PC-9 (cell line): Measurements from ENCODE around the gene EXOC2. TPM values are rescaled to one million over a fixed set of nuclear protein-coding genes. Genes with fewer than 3 reads are reported as not detected.

Experiments
- BruUV-seq: library from RNA; stranded (reverse); fragments of 400-500 nt; replicated peaks from 2 replicates; lab custom pipeline; 2021; lab: Mats Ljungman, UMichigan
- CTCF ChIA-PET: fragments of 300-600 bp; sonication (Branson Sonifier 250); formaldehyde crosslinking; loops from one replicate; lab custom pipeline; 2022; ENCODE audit warnings: antibody characterized with exemption; lab: Charles Lee
- POLR2A ChIA-PET: fragments of 300-600 bp; sonication (Branson Sonifier 250); formaldehyde crosslinking; loops from one replicate; lab custom pipeline; 2022; ENCODE audit warnings: antibody characterized with exemption; ENCODE audit not compliant: unreplicated experiment; lab: Charles Lee
- DNase-seq, 2 experiments: peaks; one replicate each; pipeline versions ENCODE4 v3.0.0 to v3.0.0-alpha.2; 2015 to 2022; ENCODE audit warnings: mixed read lengths in 1 of 2
- H2AFZ ChIP-seq: fragments of 200-600 bp; sonication (generic); 2 replicates; pipeline ENCODE4 v1.8.1; 2017; ENCODE audit warnings: antibody characterized with exemption
- H3F3A ChIP-seq: fragments of 200-600 bp; sonication (generic); 2 replicates; pipeline ENCODE4 v1.8.1; 2017; ENCODE audit warnings: antibody characterized with exemption, mild to moderate bottlenecking, low read depth; ENCODE audit not compliant: insufficient read depth
- H3K27ac ChIP-seq: fragments of 200-600 bp; sonication (generic); 2 replicates; pipeline ENCODE4 v1.6.1; 2016; ENCODE audit warnings: mixed run types
- H3K27me3 ChIP-seq: fragments of 200-600 bp; sonication (generic); 2 replicates; pipeline ENCODE4 v1.6.1; 2016; ENCODE audit warnings: low read depth, mixed run types; ENCODE audit not compliant: insufficient read depth
- H3K36me3 ChIP-seq: fragments of 200-600 bp; sonication (generic); 2 replicates; pipeline ENCODE4 v1.6.1; 2016; ENCODE audit warnings: low read depth, mixed run types
- H3K4me1 ChIP-seq: fragments of 200-600 bp; sonication (generic); replicated peaks from 2 replicates; pipeline ENCODE4 v1.6.1; 2016; ENCODE audit warnings: mixed run types; ENCODE audit not compliant: insufficient read depth
- H3K4me2 ChIP-seq: fragments of 200-600 bp; sonication (generic); 2 replicates; pipeline ENCODE4 v1.6.1; 2017; ENCODE audit warnings: mixed run types
- H3K4me3 ChIP-seq: fragments of 200-600 bp; sonication (generic); 2 replicates; pipeline ENCODE4 v1.6.1; 2016; ENCODE audit warnings: mixed run types
- H3K79me2 ChIP-seq: fragments of 200-600 bp; sonication (generic); 2 replicates; pipeline ENCODE4 v1.6.1; 2017; ENCODE audit warnings: low read depth, mixed run types
- H3K9me2 ChIP-seq: fragments of 200-600 bp; sonication (generic); 2 replicates; pipeline ENCODE4 v1.8.1; 2017; ENCODE audit warnings: mild to moderate bottlenecking; ENCODE audit not compliant: insufficient read depth
- H3K9me3 ChIP-seq: fragments of 200-600 bp; sonication (generic); 2 replicates; pipeline ENCODE4 v1.8.1; 2016; ENCODE audit warnings: low read depth; ENCODE audit not compliant: insufficient read depth
- H4K20me1 ChIP-seq: fragments of 200-600 bp; sonication (generic); 2 replicates; pipeline ENCODE4 v1.8.1; 2017; ENCODE audit not compliant: insufficient read depth
- EZH2 ChIP-seq: fragments of 200-600 bp; sonication (generic); IDR thresholded peaks from 2 replicates; pipeline ENCODE4 v1.8.0; 2017; ENCODE audit warnings: antibody characterized with exemption, low read depth
- intact Hi-C: fragments of 100-400 bp; cut with micrococcal nuclease; formaldehyde crosslinking; loops from one replicate; pipeline ENCODE4 v1.10.0; 2022; ENCODE audit not compliant: unreplicated experiment
- total RNA-seq: library from RNA; stranded (reverse); gene quantifications from 2 replicates; pipeline ENCODE4 v1.2.3, GENCODE V29; 2021
- TF ChIP-seq, protein P1 (sequence below): fragments of 200-600 bp; sonication (generic); conservative IDR thresholded peaks from 2 replicates; pipeline ENCODE4 v1.6.1; 2017; ENCODE audit warnings: mixed run types, antibody characterized with exemption, mild to moderate bottlenecking, moderate library complexity

The EXOC2 gene
- total RNA-seq, 1 experiment from 2014 or later: 28.2 TPM

- H3K4me3 ChIP-seq: no peak overlapping the region
- no peaks in the 10 kb centered on the region for H3F3A ChIP-seq
- no peak for DNase-seq
- H3K36me3 ChIP-seq: no peaks in the 10 kb centered on the region
- no peaks in the 10 kb centered on the region for H3K9me2 ChIP-seq
- H3K27me3 ChIP-seq: no peaks in the 10 kb centered on the region
- intact Hi-C loops: no loop called here
- H4K20me1 ChIP-seq: no peaks in the 10 kb centered on the region
- no peak for TF ChIP-seq EZH2
- TF ChIP-seq, protein P1, sequence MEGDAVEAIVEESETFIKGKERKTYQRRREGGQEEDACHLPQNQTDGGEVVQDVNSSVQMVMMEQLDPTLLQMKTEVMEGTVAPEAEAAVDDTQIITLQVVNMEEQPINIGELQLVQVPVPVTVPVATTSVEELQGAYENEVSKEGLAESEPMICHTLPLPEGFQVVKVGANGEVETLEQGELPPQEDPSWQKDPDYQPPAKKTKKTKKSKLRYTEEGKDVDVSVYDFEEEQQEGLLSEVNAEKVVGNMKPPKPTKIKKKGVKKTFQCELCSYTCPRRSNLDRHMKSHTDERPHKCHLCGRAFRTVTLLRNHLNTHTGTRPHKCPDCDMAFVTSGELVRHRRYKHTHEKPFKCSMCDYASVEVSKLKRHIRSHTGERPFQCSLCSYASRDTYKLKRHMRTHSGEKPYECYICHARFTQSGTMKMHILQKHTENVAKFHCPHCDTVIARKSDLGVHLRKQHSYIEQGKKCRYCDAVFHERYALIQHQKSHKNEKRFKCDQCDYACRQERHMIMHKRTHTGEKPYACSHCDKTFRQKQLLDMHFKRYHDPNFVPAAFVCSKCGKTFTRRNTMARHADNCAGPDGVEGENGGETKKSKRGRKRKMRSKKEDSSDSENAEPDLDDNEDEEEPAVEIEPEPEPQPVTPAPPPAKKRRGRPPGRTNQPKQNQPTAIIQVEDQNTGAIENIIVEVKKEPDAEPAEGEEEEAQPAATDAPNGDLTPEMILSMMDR: no peak
- no TSS peak for BruUV-seq
- H3K79me2 ChIP-seq: no peaks in the 10 kb centered on the region
- no peak overlapping the region for H3K4me2 ChIP-seq
- H3K4me1 ChIP-seq: no peaks in the 10 kb centered on the region
- no peak overlapping the region for H3K27ac ChIP-seq
- no peaks in the 10 kb centered on the region for H3K9me3 ChIP-seq
- no peak overlapping the region for H2AFZ ChIP-seq
- CTCF ChIA-PET: no interaction called here
- POLR2A ChIA-PET: no interaction called here
Measured at GRCh38 chr6:701700-702479, 9.0 kb upstream of the EXOC2 start.

DNA sequence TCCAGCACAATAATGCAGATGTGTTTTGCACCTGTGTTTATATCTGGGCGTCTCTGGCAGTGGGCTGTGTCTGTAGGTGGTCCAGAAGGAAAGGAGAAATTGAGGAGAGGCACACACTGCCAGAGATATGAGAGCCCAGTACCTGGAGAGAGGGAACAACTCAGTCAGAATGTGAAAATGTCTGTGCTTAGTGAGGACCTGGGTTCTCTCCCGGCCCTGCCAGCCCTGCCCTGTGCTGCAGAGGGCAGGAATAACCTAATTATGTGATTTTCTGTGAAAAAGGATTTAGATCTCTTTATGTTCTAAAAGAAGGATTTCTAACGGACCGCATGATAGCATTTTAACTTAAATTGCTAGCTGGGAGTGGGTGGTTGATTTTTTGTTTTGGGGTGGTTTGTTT, 8.3 kb upstream of the EXOC2 start:
- H4K20me1 ChIP-seq: no peaks in the 10 kb centered on the region
- no peak for DNase-seq
- no peak overlapping the region for H3K4me2 ChIP-seq
- no peaks in the 10 kb centered on the region for H3K4me1 ChIP-seq
- H3K27ac ChIP-seq: no peak overlapping the region
- H3K4me3 ChIP-seq: no peak overlapping the region
- H2AFZ ChIP-seq: no peak overlapping the region
- POLR2A ChIA-PET: no interaction called here
- no peaks in the 10 kb centered on the region for H3K27me3 ChIP-seq
- intact Hi-C loops: no loop called here
- CTCF ChIA-PET: no interaction called here
- no peaks in the 10 kb centered on the region for H3F3A ChIP-seq
- no peaks in the 10 kb centered on the region for H3K9me2 ChIP-seq
- BruUV-seq: no TSS peak
- no peaks in the 10 kb centered on the region for H3K9me3 ChIP-seq
- H3K36me3 ChIP-seq: no peaks in the 10 kb centered on the region
- H3K79me2 ChIP-seq: no peaks in the 10 kb centered on the region
- TF ChIP-seq, protein P1: no peak
- no peak for TF ChIP-seq EZH2

DNA sequence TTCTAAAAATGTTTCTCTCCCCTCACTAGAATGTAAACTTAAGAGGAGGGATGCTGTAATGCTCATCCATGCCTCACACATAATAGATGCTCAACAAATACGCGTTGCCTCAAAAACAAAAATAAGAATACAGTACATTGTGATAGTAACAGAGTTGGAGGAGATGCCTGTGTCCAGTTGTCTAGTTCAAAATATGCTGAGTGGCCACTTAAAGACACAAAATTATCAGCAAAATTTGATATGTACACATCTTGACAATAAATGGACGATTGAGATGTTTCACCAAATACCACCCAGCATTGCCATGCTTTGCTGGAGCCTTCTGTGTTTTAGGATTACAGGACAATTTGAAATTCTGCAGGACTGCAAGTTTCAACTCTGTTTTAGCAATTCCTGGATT, 7.6 kb upstream of the EXOC2 start:
- no peak for DNase-seq
- no peak overlapping the region for H3K27ac ChIP-seq
- H4K20me1 ChIP-seq: no peaks in the 10 kb centered on the region
- no peaks in the 10 kb centered on the region for H3K9me3 ChIP-seq
- H3F3A ChIP-seq: no peaks in the 10 kb centered on the region
- intact Hi-C loops: no loop called here
- no peak overlapping the region for H3K4me3 ChIP-seq
- no peaks in the 10 kb centered on the region for H3K27me3 ChIP-seq
- no peaks in the 10 kb centered on the region for H3K4me1 ChIP-seq
- H2AFZ ChIP-seq: no peak overlapping the region
- TF ChIP-seq, protein P1: no peak
- TF ChIP-seq EZH2: no peak
- no peaks in the 10 kb centered on the region for H3K9me2 ChIP-seq
- no peaks in the 10 kb centered on the region for H3K79me2 ChIP-seq
- CTCF ChIA-PET: no interaction called here
- POLR2A ChIA-PET: no interaction called here
- H3K36me3 ChIP-seq: no peaks in the 10 kb centered on the region
- no TSS peak for BruUV-seq
- no peak overlapping the region for H3K4me2 ChIP-seq
